ENCODE measurements around the gene NUBPL. TPM values are rescaled to one million over a fixed set of nuclear protein-coding genes. Genes with fewer than 3 reads are reported as not detected.
A peak's percentile ranks its signal among the peaks of the same experiment; 100 is the strongest.

The NUBPL gene
- total RNA-seq, 1 donor from 2014 or later: 11.0 TPM

DNA sequence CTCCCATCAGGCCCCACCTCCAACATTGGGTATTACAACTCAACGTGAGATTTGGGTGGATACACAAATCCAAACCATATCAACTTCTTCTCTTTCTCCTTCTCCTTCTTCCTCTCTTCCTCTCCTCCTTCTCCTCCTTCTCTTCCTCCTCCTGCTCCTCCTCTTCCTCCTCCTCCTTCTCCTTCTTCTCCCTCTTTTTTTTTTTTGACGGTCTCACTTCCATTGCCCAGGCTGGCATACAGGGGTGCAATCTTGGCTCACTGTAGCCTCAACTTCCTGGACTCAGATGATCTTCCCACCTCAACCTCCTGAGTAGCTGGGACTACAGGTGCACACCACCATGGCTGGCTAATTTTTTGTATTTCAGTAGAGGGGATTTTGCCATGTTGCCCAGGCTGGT is 11.4 kb upstream of the NUBPL start:
- H3K9ac ChIP-seq (ENCODE audit: low read depth in 1 of 3, low read length in 3 of 3): no peak overlapping the region
- peaks cover 0 to 3% (median 0%) of the 10 kb centered on the region in 3 donors for H3K27me3 ChIP-seq (ENCODE audit: control insufficient read depth in 3 of 3, insufficient read depth in 3 of 3, low read length in 3 of 3)
- H3K27ac ChIP-seq (ENCODE audit: low read depth, low read length): no peak overlapping the region
- H3K4me3 ChIP-seq (ENCODE audit: low read length in 3 of 3): no peak overlapping the region
- H3K9me3 ChIP-seq (ENCODE audit: control insufficient read depth in 3 of 3, low read length in 3 of 3): no peaks in the 10 kb centered on the region
- no peaks in the 10 kb centered on the region for H3K4me1 ChIP-seq (ENCODE audit: control insufficient read depth in 3 of 3, insufficient read depth in 3 of 3, low read length in 3 of 3)
- H3K36me3 ChIP-seq (ENCODE audit: control insufficient read depth in 3 of 3, insufficient read depth in 3 of 3, low read length in 3 of 3): no peaks in the 10 kb centered on the region

DNA sequence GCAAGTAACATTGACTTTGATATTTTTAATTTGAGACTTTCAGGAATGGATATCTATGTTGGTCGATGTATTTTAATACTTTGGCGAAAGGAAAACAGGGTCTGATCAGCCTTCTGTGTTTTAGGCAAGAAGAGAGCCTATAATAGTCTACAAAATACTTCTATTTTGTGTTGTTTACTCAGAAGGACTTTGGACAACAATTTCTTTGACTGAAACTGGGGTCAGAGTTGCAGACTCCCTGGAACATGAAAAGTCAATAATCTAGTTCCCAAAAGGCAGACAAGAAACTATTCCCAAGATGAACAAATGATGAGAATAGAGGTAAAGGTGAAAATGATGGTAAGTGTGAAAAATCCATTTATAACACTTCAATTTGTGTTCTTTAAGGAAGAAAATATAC is 10.6 kb upstream of the NUBPL start:
- H3K4me1 ChIP-seq (ENCODE audit: control insufficient read depth in 3 of 3, insufficient read depth in 3 of 3, low read length in 3 of 3): no peaks in the 10 kb centered on the region
- no peak overlapping the region for H3K27ac ChIP-seq (ENCODE audit: low read depth, low read length)
- no peak overlapping the region for H3K9ac ChIP-seq (ENCODE audit: low read depth in 1 of 3, low read length in 3 of 3)
- peaks cover 0 to 3% (median 0%) of the 10 kb centered on the region in 3 donors for H3K27me3 ChIP-seq (ENCODE audit: control insufficient read depth in 3 of 3, insufficient read depth in 3 of 3, low read length in 3 of 3)
- no peaks in the 10 kb centered on the region for H3K36me3 ChIP-seq (ENCODE audit: control insufficient read depth in 3 of 3, insufficient read depth in 3 of 3, low read length in 3 of 3)
- H3K4me3 ChIP-seq (ENCODE audit: low read length in 3 of 3): no peak overlapping the region
- H3K9me3 ChIP-seq (ENCODE audit: control insufficient read depth in 3 of 3, low read length in 3 of 3): no peaks in the 10 kb centered on the region

DNA sequence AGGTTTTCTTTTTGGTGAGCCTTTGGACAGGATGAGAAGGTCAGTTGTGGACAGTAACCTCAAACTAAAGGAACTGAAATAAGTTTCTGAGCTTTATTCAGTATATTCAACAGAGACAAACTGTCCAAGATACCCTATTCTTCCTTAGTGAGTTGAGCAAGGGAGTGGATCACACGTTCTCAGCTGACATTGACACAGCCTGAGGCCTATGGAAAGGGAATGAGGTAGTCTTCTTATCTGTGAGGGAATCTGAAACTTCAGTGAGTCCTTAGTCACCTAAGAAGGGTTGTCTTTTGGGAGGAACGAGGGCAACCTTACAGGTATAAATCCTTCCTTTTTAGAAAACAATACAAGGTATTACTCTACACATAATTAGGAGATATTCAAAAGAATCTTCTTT is 5.0 kb upstream of the NUBPL start:
- Histone ChIP-seq H3K36me3 (ENCODE audit: control insufficient read depth in 3 of 3, insufficient read depth in 3 of 3, low read length in 3 of 3) (no peaks in the 10 kb centered on the region), H3K4me1 (ENCODE audit: control insufficient read depth in 3 of 3, insufficient read depth in 3 of 3, low read length in 3 of 3) (peaks cover 0 to 4% (median 0%) of the 10 kb centered on the region in 3 donors), H3K9me3 (ENCODE audit: control insufficient read depth in 3 of 3, low read length in 3 of 3) (no peaks in the 10 kb centered on the region), H3K4me3 (ENCODE audit: low read length in 3 of 3) (no peak overlapping the region), H3K9ac (ENCODE audit: low read depth in 1 of 3, low read length in 3 of 3) (no peak overlapping the region), H3K27me3 (ENCODE audit: control insufficient read depth in 3 of 3, insufficient read depth in 3 of 3, low read length in 3 of 3) (peaks cover 0 to 3% (median 0%) of the 10 kb centered on the region in 3 donors), H3K27ac (ENCODE audit: low read depth, low read length) (no peak overlapping the region)

DNA sequence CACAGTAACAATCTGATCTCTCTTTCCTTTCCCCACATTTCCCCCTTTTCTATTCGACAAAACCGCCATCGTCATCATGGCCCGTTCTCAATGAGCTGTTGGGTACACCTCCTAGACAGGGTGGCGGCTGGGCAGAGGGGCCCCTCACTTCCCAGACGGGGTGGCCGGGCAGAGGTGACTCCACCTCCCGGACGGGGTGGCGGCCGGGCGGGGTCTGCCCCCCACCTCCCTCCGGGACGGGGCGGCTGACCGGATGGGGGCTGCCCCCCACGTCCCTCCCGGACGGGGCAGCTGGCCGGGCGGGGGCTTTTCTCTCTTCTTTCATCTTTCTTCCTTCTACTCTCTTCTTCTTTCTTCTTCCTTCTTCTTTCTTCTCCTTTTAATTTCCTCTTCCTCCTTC is 1.3 kb upstream of the NUBPL start:
- H3K4me1 ChIP-seq (ENCODE audit: control insufficient read depth in 3 of 3, insufficient read depth in 3 of 3, low read length in 3 of 3): peaks cover 0 to 8% (median 0%) of the 10 kb centered on the region in 3 donors
- H3K9me3 ChIP-seq (ENCODE audit: control insufficient read depth in 3 of 3, low read length in 3 of 3): no peaks in the 10 kb centered on the region
- no peaks in the 10 kb centered on the region for H3K27me3 ChIP-seq (ENCODE audit: control insufficient read depth in 3 of 3, insufficient read depth in 3 of 3, low read length in 3 of 3)
- H3K4me3 ChIP-seq (ENCODE audit: low read length in 3 of 3): no peak overlapping the region
- H3K27ac ChIP-seq (ENCODE audit: low read depth, low read length): no peak overlapping the region
- no peaks in the 10 kb centered on the region for H3K36me3 ChIP-seq (ENCODE audit: control insufficient read depth in 3 of 3, insufficient read depth in 3 of 3, low read length in 3 of 3)
- H3K9ac ChIP-seq (ENCODE audit: low read depth in 1 of 3, low read length in 3 of 3): no peak overlapping the region

DNA sequence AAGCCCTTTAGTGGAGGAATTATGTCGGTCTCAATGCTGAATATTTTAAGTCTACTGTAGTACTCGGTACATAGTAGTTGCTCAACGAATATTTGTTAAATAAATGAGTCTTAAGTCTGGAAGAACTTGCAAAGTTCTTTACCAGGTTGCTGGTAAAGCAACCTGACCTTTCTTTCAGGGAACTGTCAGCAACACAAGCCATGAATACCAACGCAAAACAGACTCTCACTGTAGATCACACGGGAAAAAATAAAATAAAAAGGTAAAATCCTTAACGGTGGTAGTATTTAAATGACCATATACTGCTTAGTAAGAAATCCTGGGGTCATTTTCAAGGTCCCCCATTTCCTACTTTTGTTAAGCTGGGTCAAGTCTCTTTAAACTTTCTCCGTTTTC is 447 bp upstream of the NUBPL start:
- H3K4me3 ChIP-seq (ENCODE audit: low read length in 3 of 3): peak overlapping the region; percentile 95 to 97 (median 96)
- H3K27ac ChIP-seq (ENCODE audit: low read depth, low read length): peak overlapping the region; percentile 88
- H3K27me3 ChIP-seq (ENCODE audit: control insufficient read depth in 3 of 3, insufficient read depth in 3 of 3, low read length in 3 of 3): no peaks in the 10 kb centered on the region
- peaks cover 0 to 8% (median 0%) of the 10 kb centered on the region in 3 donors for H3K4me1 ChIP-seq (ENCODE audit: control insufficient read depth in 3 of 3, insufficient read depth in 3 of 3, low read length in 3 of 3)
- no peaks in the 10 kb centered on the region for H3K9me3 ChIP-seq (ENCODE audit: control insufficient read depth in 3 of 3, low read length in 3 of 3)
- peaks cover 0 to 2% (median 0%) of the 10 kb centered on the region in 3 donors for H3K36me3 ChIP-seq (ENCODE audit: control insufficient read depth in 3 of 3, insufficient read depth in 3 of 3, low read length in 3 of 3)
- H3K9ac ChIP-seq (ENCODE audit: low read depth in 1 of 3, low read length in 3 of 3): peak overlapping the region; percentile 96 to 97 (median 97)

DNA sequence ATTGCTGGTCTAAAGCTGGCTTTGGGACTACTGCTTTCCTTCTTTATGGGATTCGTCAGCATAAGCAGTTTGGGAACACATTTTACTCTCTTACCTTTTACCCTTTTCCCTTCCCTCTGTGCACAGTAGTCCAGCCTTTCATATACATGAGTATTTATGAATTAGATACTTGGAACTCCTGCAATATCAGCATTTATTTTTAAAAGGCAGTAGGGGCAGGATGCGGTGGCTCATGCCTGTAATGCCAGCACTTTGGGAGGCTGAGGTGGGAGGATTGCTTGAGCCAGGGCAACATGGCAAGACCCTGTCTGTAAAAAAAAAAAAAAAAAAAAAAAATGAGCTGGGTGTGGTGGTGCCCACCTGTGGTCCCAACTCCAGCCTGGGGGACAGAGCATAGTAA is 3.0 kb downstream of the NUBPL start:
- H3K27me3 ChIP-seq (ENCODE audit: control insufficient read depth in 3 of 3, insufficient read depth in 3 of 3, low read length in 3 of 3): no peaks in the 10 kb centered on the region
- no peak overlapping the region for H3K9ac ChIP-seq (ENCODE audit: low read depth in 1 of 3, low read length in 3 of 3)
- H3K4me3 ChIP-seq (ENCODE audit: low read length in 3 of 3): no peak overlapping the region
- no peak overlapping the region for H3K27ac ChIP-seq (ENCODE audit: low read depth, low read length)
- no peaks in the 10 kb centered on the region for H3K9me3 ChIP-seq (ENCODE audit: control insufficient read depth in 3 of 3, low read length in 3 of 3)
- H3K4me1 ChIP-seq (ENCODE audit: control insufficient read depth in 3 of 3, insufficient read depth in 3 of 3, low read length in 3 of 3): peaks cover 0 to 8% (median 0%) of the 10 kb centered on the region in 3 donors
- H3K36me3 ChIP-seq (ENCODE audit: control insufficient read depth in 3 of 3, insufficient read depth in 3 of 3, low read length in 3 of 3): peaks cover 0 to 7% (median 0%) of the 10 kb centered on the region in 3 donors

DNA sequence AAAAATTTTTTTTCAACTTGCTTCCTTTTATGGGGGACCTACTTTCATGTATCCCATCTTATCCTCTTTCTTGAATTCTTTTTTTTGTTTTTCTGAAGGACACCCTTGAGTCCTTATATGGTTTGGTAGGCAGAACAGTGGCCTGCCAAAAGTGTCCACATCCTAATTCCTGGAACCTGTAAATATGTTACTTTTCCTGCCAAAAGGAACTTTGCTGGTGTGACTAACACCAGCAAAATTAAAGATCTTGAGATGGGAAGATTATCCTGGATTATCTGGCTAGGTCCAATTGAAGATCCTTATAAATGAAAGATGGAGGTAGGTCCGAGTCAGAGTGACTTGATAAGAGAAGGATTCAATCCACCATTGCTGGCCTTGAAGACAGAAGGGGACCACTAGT is 5.3 kb downstream of the NUBPL start:
- H3K9ac ChIP-seq (ENCODE audit: low read depth in 1 of 3, low read length in 3 of 3): no peak overlapping the region
- no peaks in the 10 kb centered on the region for H3K9me3 ChIP-seq (ENCODE audit: control insufficient read depth in 3 of 3, low read length in 3 of 3)
- no peak overlapping the region for H3K27ac ChIP-seq (ENCODE audit: low read depth, low read length)
- H3K36me3 ChIP-seq (ENCODE audit: control insufficient read depth in 3 of 3, insufficient read depth in 3 of 3, low read length in 3 of 3): peaks cover 0 to 7% (median 0%) of the 10 kb centered on the region in 3 donors
- no peaks in the 10 kb centered on the region for H3K27me3 ChIP-seq (ENCODE audit: control insufficient read depth in 3 of 3, insufficient read depth in 3 of 3, low read length in 3 of 3)
- H3K4me1 ChIP-seq (ENCODE audit: control insufficient read depth in 3 of 3, insufficient read depth in 3 of 3, low read length in 3 of 3): peaks cover 2 to 13% (median 2%) of the 10 kb centered on the region in 3 donors
- H3K4me3 ChIP-seq (ENCODE audit: low read length in 3 of 3): no peak overlapping the region

DNA sequence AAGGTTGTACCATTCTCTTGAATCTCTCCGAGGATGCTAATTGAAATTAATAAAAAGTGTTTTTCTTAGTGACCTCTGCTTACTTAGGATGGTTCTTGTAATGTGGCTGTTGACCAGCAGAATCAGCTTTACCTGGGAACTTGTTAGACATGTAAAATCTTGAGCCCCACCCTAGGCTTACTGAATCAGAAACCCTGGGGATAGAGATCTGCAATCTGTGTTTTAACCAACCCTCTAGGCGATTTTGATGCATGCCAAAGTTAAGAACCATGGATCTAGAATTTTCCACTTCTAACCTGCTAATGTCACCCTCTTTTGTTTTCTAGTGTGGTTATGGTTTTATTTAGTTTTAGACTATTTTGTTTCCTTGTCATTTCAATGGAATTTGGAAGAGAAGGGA is 6.5 kb downstream of the NUBPL start:
- no peaks in the 10 kb centered on the region for H3K27me3 ChIP-seq (ENCODE audit: control insufficient read depth in 3 of 3, insufficient read depth in 3 of 3, low read length in 3 of 3)
- H3K9ac ChIP-seq (ENCODE audit: low read depth in 1 of 3, low read length in 3 of 3): no peak overlapping the region
- H3K36me3 ChIP-seq (ENCODE audit: control insufficient read depth in 3 of 3, insufficient read depth in 3 of 3, low read length in 3 of 3): peaks cover 0 to 7% (median 0%) of the 10 kb centered on the region in 3 donors
- H3K4me3 ChIP-seq (ENCODE audit: low read length in 3 of 3): no peak overlapping the region
- no peaks in the 10 kb centered on the region for H3K9me3 ChIP-seq (ENCODE audit: control insufficient read depth in 3 of 3, low read length in 3 of 3)
- H3K27ac ChIP-seq (ENCODE audit: low read depth, low read length): no peak overlapping the region
- H3K4me1 ChIP-seq (ENCODE audit: control insufficient read depth in 3 of 3, insufficient read depth in 3 of 3, low read length in 3 of 3): peaks cover 2 to 10% (median 2%) of the 10 kb centered on the region in 3 donors

DNA sequence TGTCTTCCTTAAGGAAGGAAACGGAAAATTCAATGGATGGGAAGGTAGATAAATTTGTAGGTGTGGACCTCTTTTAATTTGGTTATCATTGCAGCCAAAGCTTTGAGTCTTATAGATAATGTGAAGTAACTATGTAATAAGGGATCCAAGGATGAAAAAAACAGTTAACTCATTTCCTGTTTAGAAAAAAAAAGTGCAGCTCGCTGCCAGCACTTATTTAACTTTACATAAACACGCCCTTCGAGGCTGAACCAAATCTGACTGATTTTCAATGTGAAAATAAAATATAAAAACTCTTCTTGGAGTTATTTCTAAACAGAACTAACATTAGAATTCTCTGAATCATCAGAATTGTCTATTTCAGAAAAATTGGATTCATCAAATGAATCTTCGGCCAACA is 7.0 kb downstream of the NUBPL start:
- Histone ChIP-seq H3K36me3 (ENCODE audit: control insufficient read depth in 3 of 3, insufficient read depth in 3 of 3, low read length in 3 of 3) (peaks cover 0 to 7% (median 0%) of the 10 kb centered on the region in 3 donors), H3K9me3 (ENCODE audit: control insufficient read depth in 3 of 3, low read length in 3 of 3) (no peaks in the 10 kb centered on the region), H3K27ac (ENCODE audit: low read depth, low read length) (no peak overlapping the region), H3K4me3 (ENCODE audit: low read length in 3 of 3) (no peak overlapping the region), H3K27me3 (ENCODE audit: control insufficient read depth in 3 of 3, insufficient read depth in 3 of 3, low read length in 3 of 3) (no peaks in the 10 kb centered on the region), H3K4me1 (ENCODE audit: control insufficient read depth in 3 of 3, insufficient read depth in 3 of 3, low read length in 3 of 3) (peaks cover 2 to 10% (median 2%) of the 10 kb centered on the region in 3 donors), H3K9ac (ENCODE audit: low read depth in 1 of 3, low read length in 3 of 3) (no peak overlapping the region)

DNA sequence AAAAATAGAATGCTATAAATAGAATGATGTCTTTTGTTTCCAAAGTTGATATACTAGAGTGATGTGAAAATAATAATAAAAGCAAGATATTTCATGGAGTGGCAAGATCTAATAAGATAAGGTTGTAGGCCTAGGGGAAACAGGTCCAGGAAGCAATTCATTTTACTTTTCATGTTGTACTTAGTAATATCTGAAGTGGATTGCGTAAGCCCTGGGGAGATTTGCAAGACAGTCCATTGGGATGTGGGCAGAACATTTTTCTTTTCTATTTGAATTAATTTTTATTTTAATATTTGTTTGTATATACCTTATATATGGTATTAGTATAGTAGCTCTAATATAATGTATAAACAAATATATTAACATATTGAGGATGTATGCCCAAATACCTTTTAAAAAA is 7.5 kb downstream of the NUBPL start:
- no peaks in the 10 kb centered on the region for H3K27me3 ChIP-seq (ENCODE audit: control insufficient read depth in 3 of 3, insufficient read depth in 3 of 3, low read length in 3 of 3)
- H3K27ac ChIP-seq (ENCODE audit: low read depth, low read length): no peak overlapping the region
- peaks cover 2 to 10% (median 2%) of the 10 kb centered on the region in 3 donors for H3K4me1 ChIP-seq (ENCODE audit: control insufficient read depth in 3 of 3, insufficient read depth in 3 of 3, low read length in 3 of 3)
- H3K9me3 ChIP-seq (ENCODE audit: control insufficient read depth in 3 of 3, low read length in 3 of 3): no peaks in the 10 kb centered on the region
- no peak overlapping the region for H3K9ac ChIP-seq (ENCODE audit: low read depth in 1 of 3, low read length in 3 of 3)
- H3K36me3 ChIP-seq (ENCODE audit: control insufficient read depth in 3 of 3, insufficient read depth in 3 of 3, low read length in 3 of 3): peaks cover 0 to 7% (median 0%) of the 10 kb centered on the region in 3 donors
- no peak overlapping the region for H3K4me3 ChIP-seq (ENCODE audit: low read length in 3 of 3)
